ENCODE results near the gene SLC35F1.

GRCh38 chr6:118042855-118043254 lies 135.8 kb downstream of the SLC35F1 start:
- no peak for TF ChIP-seq CTCF (IDR thresholded peaks at IDR 0.05)
- no peak for TF ChIP-seq POLR2A (IDR thresholded peaks at IDR 0.05)
